ENCODE measurements around the gene FOXO3.

- TF ChIP-seq, protein P1, sequence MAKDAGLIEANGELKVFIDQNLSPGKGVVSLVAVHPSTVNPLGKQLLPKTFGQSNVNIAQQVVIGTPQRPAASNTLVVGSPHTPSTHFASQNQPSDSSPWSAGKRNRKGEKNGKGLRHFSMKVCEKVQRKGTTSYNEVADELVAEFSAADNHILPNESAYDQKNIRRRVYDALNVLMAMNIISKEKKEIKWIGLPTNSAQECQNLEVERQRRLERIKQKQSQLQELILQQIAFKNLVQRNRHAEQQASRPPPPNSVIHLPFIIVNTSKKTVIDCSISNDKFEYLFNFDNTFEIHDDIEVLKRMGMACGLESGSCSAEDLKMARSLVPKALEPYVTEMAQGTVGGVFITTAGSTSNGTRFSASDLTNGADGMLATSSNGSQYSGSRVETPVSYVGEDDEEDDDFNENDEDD (CRISPR knock-in tag; IDR thresholded peaks at IDR 0.05; ENCODE audit: borderline replicate concordance): no peak
- TF ChIP-seq MXI1 (IDR thresholded peaks at IDR 0.05; ENCODE audit: borderline replicate concordance, low read depth, low read length) (no peak), EZH2 (conservative IDR thresholded peaks at IDR 0.05; ENCODE audit: low read depth, low read length) (no peak), HOXD1 (CRISPR knock-in tag; IDR thresholded peaks at IDR 0.05) (no peak), RXRA (CRISPR knock-in tag; IDR thresholded peaks at IDR 0.05) (no peak), DZIP1 (CRISPR knock-in tag; IDR thresholded peaks at IDR 0.05) (no peak), ZKSCAN1 (IDR thresholded peaks at IDR 0.05; ENCODE audit: low read length) (no peak), SUZ12 (IDR thresholded peaks at IDR 0.05; ENCODE audit: low read depth, low read length) (no peak), YEATS2 (CRISPR knock-in tag; IDR thresholded peaks at IDR 0.05; ENCODE audit: borderline replicate concordance) (no peak), MBD4 (IDR thresholded peaks at IDR 0.05; ENCODE audit: borderline replicate concordance, low read length) (no peak), RERE (CRISPR knock-in tag; IDR thresholded peaks at IDR 0.05; ENCODE audit: low read depth) (no peak), POLR2A (IDR thresholded peaks at IDR 0.05; ENCODE audit: insufficient read depth in 1 of 2, low read depth in 2 of 2, low read length in 2 of 2) (no peak), PRDM10 (CRISPR knock-in tag; IDR thresholded peaks at IDR 0.05; ENCODE audit: low read depth) (no peak)
- TF ChIP-seq, protein P2, sequence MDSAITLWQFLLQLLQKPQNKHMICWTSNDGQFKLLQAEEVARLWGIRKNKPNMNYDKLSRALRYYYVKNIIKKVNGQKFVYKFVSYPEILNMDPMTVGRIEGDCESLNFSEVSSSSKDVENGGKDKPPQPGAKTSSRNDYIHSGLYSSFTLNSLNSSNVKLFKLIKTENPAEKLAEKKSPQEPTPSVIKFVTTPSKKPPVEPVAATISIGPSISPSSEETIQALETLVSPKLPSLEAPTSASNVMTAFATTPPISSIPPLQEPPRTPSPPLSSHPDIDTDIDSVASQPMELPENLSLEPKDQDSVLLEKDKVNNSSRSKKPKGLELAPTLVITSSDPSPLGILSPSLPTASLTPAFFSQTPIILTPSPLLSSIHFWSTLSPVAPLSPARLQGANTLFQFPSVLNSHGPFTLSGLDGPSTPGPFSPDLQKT (CRISPR knock-in tag; IDR thresholded peaks at IDR 0.05; ENCODE audit: borderline replicate concordance): no peak
Measured at GRCh38 chr6:108733706-108734265, 173.1 kb downstream of the FOXO3 start.
